Esophagus muscularis mucosa (tissue), 3 donors: ENCODE data around the gene TTBK1.

Source experiments
- POLR2A ChIP-seq: fragments of 450-650 bp; IDR thresholded peaks from one replicate; pipeline ENCODE4 v1.6.1; 2017; ENCODE audit warnings: antibody characterized with exemption, moderate library complexity, mild to moderate bottlenecking, low read depth
- POLR2AphosphoS5 ChIP-seq, 2 donors: sonication (generic); formaldehyde crosslinking; IDR thresholded peaks; one replicate each; pipeline ENCODE4 v1.6.1; 2017; ENCODE audit warnings: antibody characterized with exemption in 2 of 2
- TF ChIP-seq, protein P1 (sequence below), 3 experiments: fragments of 200-600 bp in 2 of 3; fragments of 450-650 bp in 1 of 3; sonication (generic) in 2 of 3; IDR thresholded peaks; one replicate each; pipeline ENCODE4 v1.5.1; 2017 to 2019; ENCODE audit warnings: antibody characterized with exemption in 3 of 3, mild to moderate bottlenecking in 2 of 3, moderate library complexity in 1 of 3

DNA sequence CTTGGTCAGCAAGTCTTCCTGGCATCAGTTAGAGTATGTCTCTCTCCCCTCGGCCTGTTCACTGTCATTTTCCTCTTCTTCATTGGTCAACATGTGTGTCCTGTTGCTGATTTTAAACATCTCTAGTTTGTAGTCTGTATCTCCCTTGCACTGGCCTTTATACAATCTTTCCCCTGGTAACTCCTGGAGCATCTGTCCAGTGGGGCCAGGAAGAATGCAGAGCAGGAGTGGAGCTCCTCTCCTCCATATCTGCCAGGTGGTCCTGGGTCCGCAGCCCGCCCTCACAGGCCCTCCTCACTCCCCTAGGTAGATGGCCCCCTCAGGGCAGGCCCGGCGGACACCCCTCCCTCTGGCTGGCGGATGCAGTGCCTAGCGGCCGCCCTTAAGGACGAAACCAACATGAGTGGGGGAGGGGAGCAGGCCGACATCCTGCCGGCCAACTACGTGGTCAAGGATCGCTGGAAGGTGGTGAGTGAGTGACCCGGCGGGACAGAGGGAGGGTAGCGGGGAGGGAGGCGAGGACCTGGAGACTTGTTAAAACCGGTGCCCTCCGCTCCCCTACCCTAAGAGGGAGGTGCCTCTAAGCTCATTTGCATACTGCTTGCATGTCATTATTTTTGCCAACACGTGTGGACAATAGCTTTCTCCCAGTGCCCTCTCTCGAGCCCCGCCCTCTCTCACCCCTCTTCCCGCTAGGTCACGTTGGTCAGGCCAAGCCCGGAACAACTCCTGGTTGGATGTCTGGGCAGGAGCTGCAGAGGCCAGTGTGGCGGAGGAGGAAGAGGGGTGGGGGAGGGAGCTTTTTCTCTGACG is 3.2 kb downstream of the TTBK1 start:
- TF ChIP-seq, protein P1, sequence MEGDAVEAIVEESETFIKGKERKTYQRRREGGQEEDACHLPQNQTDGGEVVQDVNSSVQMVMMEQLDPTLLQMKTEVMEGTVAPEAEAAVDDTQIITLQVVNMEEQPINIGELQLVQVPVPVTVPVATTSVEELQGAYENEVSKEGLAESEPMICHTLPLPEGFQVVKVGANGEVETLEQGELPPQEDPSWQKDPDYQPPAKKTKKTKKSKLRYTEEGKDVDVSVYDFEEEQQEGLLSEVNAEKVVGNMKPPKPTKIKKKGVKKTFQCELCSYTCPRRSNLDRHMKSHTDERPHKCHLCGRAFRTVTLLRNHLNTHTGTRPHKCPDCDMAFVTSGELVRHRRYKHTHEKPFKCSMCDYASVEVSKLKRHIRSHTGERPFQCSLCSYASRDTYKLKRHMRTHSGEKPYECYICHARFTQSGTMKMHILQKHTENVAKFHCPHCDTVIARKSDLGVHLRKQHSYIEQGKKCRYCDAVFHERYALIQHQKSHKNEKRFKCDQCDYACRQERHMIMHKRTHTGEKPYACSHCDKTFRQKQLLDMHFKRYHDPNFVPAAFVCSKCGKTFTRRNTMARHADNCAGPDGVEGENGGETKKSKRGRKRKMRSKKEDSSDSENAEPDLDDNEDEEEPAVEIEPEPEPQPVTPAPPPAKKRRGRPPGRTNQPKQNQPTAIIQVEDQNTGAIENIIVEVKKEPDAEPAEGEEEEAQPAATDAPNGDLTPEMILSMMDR (IDR thresholded peaks at IDR 0.05), result no peak
- TF ChIP-seq POLR2A, result no peak
- TF ChIP-seq POLR2AphosphoS5 (IDR thresholded peaks at IDR 0.05), result no peak
